SU-DHL-6 (cell line): ENCODE measurements around the gene TMSB15C.

Source experiments
- CTCF ChIP-seq: fragments of 200-600 bp; sonication (generic); IDR thresholded peaks from one replicate; pipeline ENCODE4 v1.5.1; 2017; ENCODE audit warnings: antibody characterized with exemption, mild to moderate bottlenecking, low read length, moderate library complexity; ENCODE audit not compliant: insufficient read depth, poor library complexity, severe bottlenecking
- EZH2phosphoT487 ChIP-seq: fragments of 200-600 bp; sonication (generic), shearing (Covaris generic); conservative IDR thresholded peaks from 2 replicates; pipeline ENCODE4 v1.6.1; 2018; ENCODE audit warnings: mild to moderate bottlenecking, antibody characterized with exemption, low read length, moderate library complexity, mixed read lengths

DNA sequence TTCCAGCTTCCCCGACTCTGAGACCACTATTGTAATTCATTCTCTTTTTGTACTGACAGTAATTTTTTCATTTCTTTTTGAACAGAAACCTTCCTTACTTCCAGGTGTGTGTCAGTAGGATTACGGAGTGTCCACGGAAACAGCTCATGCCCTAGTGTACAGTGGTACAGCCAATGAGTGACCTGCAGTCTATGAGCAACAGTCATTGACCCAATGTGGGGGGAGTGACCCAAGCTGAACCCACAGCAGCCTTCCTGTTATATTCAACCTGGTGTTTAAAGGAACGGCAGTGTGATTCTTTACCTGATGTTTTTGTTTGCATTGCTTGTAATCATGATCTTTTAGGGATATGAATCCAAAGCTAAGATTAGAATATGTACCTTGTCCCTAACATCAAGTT is 35.0 kb downstream of the TMSB15C start:
- TF ChIP-seq CTCF (no peak), EZH2phosphoT487 (no peak)
